ENCODE results near the gene A2M.

The A2M gene

GRCh38 chr12:9039397-9039977 is 76.2 kb downstream of the A2M start:
- DNase-seq (ENCODE audit: low read depth in 3 of 3) = no peak

GRCh38 chr12:9037431-9037830 is 78.3 kb downstream of the A2M start:
- DNase-seq (ENCODE audit: low read depth in 3 of 3) = no peak

- DNase-seq (ENCODE audit: low read depth in 3 of 3) = no peak
These were observed 79.5 kb downstream of the A2M start for GRCh38 chr12:9036227-9036626.

GRCh38 chr12:9034095-9034494 is 81.6 kb downstream of the A2M start:
- no peak for DNase-seq (ENCODE audit: low read depth in 3 of 3)

- no peak for DNase-seq (ENCODE audit: low read depth in 3 of 3)
These were observed 82.3 kb downstream of the A2M start for GRCh38 chr12:9033265-9033887.

- DNase-seq (ENCODE audit: low read depth in 3 of 3) = no peak
These were observed 83.3 kb downstream of the A2M start for GRCh38 chr12:9032202-9032964.

GRCh38 chr12:9030776-9031175 is 84.9 kb downstream of the A2M start:
- no peak for DNase-seq (ENCODE audit: low read depth in 3 of 3)

- DNase-seq (ENCODE audit: low read depth in 3 of 3) = peak in 2 of 3 donors; percentile 28 to 41
These were observed 88.3 kb downstream of the A2M start for GRCh38 chr12:9027161-9028059.

GRCh38 chr12:9024512-9024911 is 91.2 kb downstream of the A2M start:
- no peak for DNase-seq (ENCODE audit: low read depth in 3 of 3)

GRCh38 chr12:9022592-9022991 is 93.1 kb downstream of the A2M start:
- DNase-seq (ENCODE audit: low read depth in 3 of 3) = no peak
